ENCODE results near the gene SMAD2. TPM values are rescaled to one million over a fixed set of nuclear protein-coding genes. Genes with fewer than 3 reads are reported as not detected.

Gene SMAD2
- polyA plus RNA-seq, 2 of the 4 experiments (the other 2 are of a cell fraction) = 131 to 229 TPM

- Histone ChIP-seq H3K4me2 (0 out of 3 replicates have a peak overlapping the region, but pooled peaks have one; percentile 4), H3K27ac (peak overlapping the region; percentile 46 to 67; a peak in 5 of 6 replicates), H3K9me3 (peaks cover 14% of the 10 kb centered on the region; the same call in 1 of the 3 replicates), H3K4me3 (no peak overlapping the region), H3K4me1 (peaks cover 14% of the 10 kb centered on the region)
- ATAC-seq = 0 out of 6 replicates have a peak, but pooled peaks of 1 of the 2 experiments have one; percentile 54
- TF ChIP-seq JUNB (IDR thresholded peaks at IDR 0.05) (peak; percentile 27; the same call in 1 of the 2 replicates), FOSL2 (IDR thresholded peaks at IDR 0.05) (no peak), FOSL2 (CRISPR knock-in tag; IDR thresholded peaks at IDR 0.05) (peak; percentile 64), NPAS2 (CRISPR knock-in tag; IDR thresholded peaks at IDR 0.05; ENCODE audit: borderline replicate concordance) (no peak), CHD2 (IDR thresholded peaks at IDR 0.05; ENCODE audit: low read length, partially characterized antibody) (no peak), HES2 (IDR thresholded peaks at IDR 0.05) (no peak)
- TF ChIP-seq, protein P1, sequence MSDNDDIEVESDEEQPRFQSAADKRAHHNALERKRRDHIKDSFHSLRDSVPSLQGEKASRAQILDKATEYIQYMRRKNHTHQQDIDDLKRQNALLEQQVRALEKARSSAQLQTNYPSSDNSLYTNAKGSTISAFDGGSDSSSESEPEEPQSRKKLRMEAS (IDR thresholded peaks at IDR 0.05) = 0 out of 2 replicates have a peak, but pooled peaks have one; percentile 21
- WGBS (ENCODE audit: missing lambda C conversion rate) = 59% methylated on average over 6 of the region's 6 CpGs
- peak in 1 of 2 experiments; percentile 32 for DNase-seq (ENCODE audit: low read depth in 1 of 2, low spot score in 1 of 2)
- FAIRE-seq = no peak
- CTCF ChIA-PET = interaction anchor here (1.2 kb wide), 1 partner anchor 59 kb away, joined by 3 read pairs; no protein-coding TSS in a partner anchor
- POLR2A ChIA-PET = no interaction called here
Observed at GRCh38 chr18:47944972-47945852, 14.8 kb upstream of the SMAD2 start.

GRCh38 chr18:47936952-47937351 lies 6.5 kb upstream of the SMAD2 start:
- no peak overlapping the region for H3K4me2 ChIP-seq
- ATAC-seq (no peak), FAIRE-seq (no peak), DNase-seq (ENCODE audit: low read depth in 1 of 2, low spot score in 1 of 2) (no peak)
- peak overlapping the region; percentile 40 to 64; a peak in 4 of 6 replicates for H3K27ac ChIP-seq
- H3K4me1 ChIP-seq = peaks cover 16% of the 10 kb centered on the region
- no peak overlapping the region for H3K4me3 ChIP-seq
- CTCF ChIA-PET = interaction anchor here (1.3 kb wide), 1 partner anchor 71 kb away, joined by 4 read pairs; no protein-coding TSS in a partner anchor
- POLR2A ChIA-PET = no interaction called here
- H3K9me3 ChIP-seq = no peaks in the 10 kb centered on the region
- TF ChIP-seq, protein P2, sequence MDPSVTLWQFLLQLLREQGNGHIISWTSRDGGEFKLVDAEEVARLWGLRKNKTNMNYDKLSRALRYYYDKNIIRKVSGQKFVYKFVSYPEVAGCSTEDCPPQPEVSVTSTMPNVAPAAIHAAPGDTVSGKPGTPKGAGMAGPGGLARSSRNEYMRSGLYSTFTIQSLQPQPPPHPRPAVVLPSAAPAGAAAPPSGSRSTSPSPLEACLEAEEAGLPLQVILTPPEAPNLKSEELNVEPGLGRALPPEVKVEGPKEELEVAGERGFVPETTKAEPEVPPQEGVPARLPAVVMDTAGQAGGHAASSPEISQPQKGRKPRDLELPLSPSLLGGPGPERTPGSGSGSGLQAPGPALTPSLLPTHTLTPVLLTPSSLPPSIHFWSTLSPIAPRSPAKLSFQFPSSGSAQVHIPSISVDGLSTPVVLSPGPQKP (IDR thresholded peaks at IDR 0.05; ENCODE audit: low read depth, low read length) = no peak
- no peak for TF ChIP-seq HOXB5 (CRISPR knock-in tag; IDR thresholded peaks at IDR 0.05)
- 82% methylated on average over 1 of the region's 1 CpG for WGBS (ENCODE audit: missing lambda C conversion rate)

DNA sequence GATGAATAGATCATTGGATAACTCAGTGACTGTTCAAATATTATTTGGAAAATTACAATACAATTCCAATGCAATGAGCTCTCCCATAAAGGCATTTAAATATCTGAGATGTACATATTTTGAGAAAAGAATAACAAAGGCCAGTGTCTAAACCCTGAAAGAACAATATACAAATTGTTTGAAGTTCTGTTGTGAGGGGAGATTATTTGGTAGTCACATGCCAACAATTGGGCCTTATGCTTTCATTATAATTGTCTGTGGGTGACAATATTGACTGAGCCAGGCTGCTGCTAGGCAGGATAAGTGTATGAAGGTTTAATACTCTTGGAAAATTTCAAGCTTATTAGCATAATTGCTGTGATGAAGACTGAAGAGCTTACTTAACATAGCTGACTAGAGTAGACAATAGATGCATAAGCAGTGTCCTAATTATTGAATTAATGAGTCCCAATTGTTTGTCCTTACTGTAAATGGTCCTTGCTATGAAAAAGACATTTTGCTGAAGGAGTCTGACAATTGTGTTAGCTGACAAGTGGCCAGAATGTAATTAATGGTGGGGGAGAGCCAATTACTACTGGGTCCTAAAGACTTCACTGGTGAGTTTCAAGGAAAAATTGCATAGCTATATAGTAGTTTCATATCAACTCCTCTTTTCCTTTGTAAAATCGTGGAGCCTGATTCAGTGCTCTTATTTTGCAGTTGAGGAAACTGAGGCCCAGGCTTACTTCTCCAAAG lies 5.0 kb upstream of the SMAD2 start:
- WGBS (ENCODE audit: missing lambda C conversion rate) = 6% methylated on average over 1 of the region's 1 CpG
- Histone ChIP-seq H3K4me1 (peaks cover 20% of the 10 kb centered on the region), H3K4me2 (no peak overlapping the region), H3K4me3 (no peak overlapping the region), H3K9me3 (no peaks in the 10 kb centered on the region), H3K27ac (peak overlapping the region; percentile 25 to 64; a peak in 4 of 6 replicates)
- CTCF ChIA-PET = interaction anchor here (1.7 kb wide), 1 partner anchor 73 kb away, joined by 4 read pairs; no protein-coding TSS in a partner anchor
- POLR2A ChIA-PET = no interaction called here
- FAIRE-seq = no peak
- no peak for DNase-seq (ENCODE audit: low read depth in 1 of 2, low spot score in 1 of 2)
- TF ChIP-seq, protein P1 (IDR thresholded peaks at IDR 0.05) = no peak
- TF ChIP-seq, protein P3, sequence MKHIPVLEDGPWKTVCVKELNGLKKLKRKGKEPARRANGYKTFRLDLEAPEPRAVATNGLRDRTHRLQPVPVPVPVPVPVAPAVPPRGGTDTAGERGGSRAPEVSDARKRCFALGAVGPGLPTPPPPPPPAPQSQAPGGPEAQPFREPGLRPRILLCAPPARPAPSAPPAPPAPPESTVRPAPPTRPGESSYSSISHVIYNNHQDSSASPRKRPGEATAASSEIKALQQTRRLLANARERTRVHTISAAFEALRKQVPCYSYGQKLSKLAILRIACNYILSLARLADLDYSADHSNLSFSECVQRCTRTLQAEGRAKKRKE (CRISPR knock-in tag; IDR thresholded peaks at IDR 0.05; ENCODE audit: low read depth) = no peak
- TF ChIP-seq RFX5 (IDR thresholded peaks at IDR 0.05) (no peak), CEBPB (IDR thresholded peaks at IDR 0.05) (no peak), EHMT2 (IDR thresholded peaks at IDR 0.05; ENCODE audit: low read depth) (no peak), PBX3 (IDR thresholded peaks at IDR 0.05) (no peak), FOSB (CRISPR knock-in tag; IDR thresholded peaks at IDR 0.05) (no peak), HOXA7 (CRISPR knock-in tag; IDR thresholded peaks at IDR 0.05) (no peak), NFE2L2 (conservative IDR thresholded peaks at IDR 0.05; ENCODE audit: low read length) (no peak)
- ATAC-seq = no peak
